IPS DF 6.9 (cell line): Measurements from ENCODE around the gene DRAXIN.

Experiments
- DNase-seq: peaks from one replicate; pipeline ENCODE4 v3.0.0-alpha.2; 2013; ENCODE audit warnings: low read depth, low spot score
- H3K27ac ChIP-seq: one replicate; pipeline ENCODE4 v1.5.1; 2013; ENCODE audit warnings: low read length, control low read depth
- H3K27me3 ChIP-seq: 2 replicates; pipeline ENCODE4 v1.6.1; 2013; ENCODE audit warnings: mild to moderate bottlenecking, low read length; ENCODE audit not compliant: control insufficient read depth, insufficient read depth
- H3K36me3 ChIP-seq: 2 replicates; pipeline ENCODE4 v1.6.1; 2013; ENCODE audit warnings: low read length; ENCODE audit not compliant: control insufficient read depth, insufficient read depth
- H3K4me1 ChIP-seq: 2 replicates; pipeline ENCODE4 v1.6.1; 2013; ENCODE audit warnings: low read length; ENCODE audit not compliant: control insufficient read depth, insufficient read depth
- H3K4me3 ChIP-seq: 2 replicates; pipeline ENCODE4 v1.5.1; 2013; ENCODE audit warnings: mild to moderate bottlenecking, low read length
- H3K9me3 ChIP-seq: 2 replicates; pipeline ENCODE4 v1.6.1; 2013; ENCODE audit warnings: low read length, inconsistent platforms; ENCODE audit not compliant: control insufficient read depth, insufficient read depth
- whole genome bisulfite sequencing: extraction: QIAGEN DNeasy Blood & Tissue Kit; methylation state at CpG from one replicate; pipeline ENCODE4 v1.1.7; 2013; ENCODE audit warnings: mixed read lengths, missing lambda C conversion rate; ENCODE audit not compliant: insufficient read length, insufficient coverage; 5-methylcytosine and 5-hydroxymethylcytosine counted together

DRAXIN gene

DNA sequence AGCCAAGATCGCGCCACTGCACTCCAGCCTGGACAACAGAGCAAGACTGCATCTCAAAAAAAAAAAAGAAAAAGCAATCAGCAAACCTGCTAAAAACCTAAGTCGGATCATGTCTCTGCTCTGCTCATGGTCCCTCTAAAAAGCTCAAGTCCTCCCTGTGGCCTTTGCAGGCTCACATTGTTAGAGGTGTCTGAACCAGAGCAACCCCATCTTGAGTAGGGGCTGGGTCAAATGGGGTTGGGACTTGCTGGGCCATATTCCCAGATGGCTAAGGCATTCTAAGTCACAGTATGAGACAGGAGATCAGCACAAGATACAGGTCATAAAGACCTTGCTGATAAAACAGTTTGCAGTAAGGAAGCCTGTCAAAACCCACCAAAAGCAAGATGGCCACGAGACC, 3.0 kb upstream of the DRAXIN start:
- WGBS: no CpG with 5 or more reads among the region's 4 CpGs
- H3K36me3 ChIP-seq: no peaks in the 10 kb centered on the region; the same call in 1 of the 2 replicates
- peaks cover 8% of the 10 kb centered on the region for H3K4me1 ChIP-seq
- H3K27me3 ChIP-seq: no peaks in the 10 kb centered on the region
- no peak for DNase-seq
- no peak overlapping the region for H3K27ac ChIP-seq
- H3K9me3 ChIP-seq: no peaks in the 10 kb centered on the region
- no peak overlapping the region for H3K4me3 ChIP-seq

DNA sequence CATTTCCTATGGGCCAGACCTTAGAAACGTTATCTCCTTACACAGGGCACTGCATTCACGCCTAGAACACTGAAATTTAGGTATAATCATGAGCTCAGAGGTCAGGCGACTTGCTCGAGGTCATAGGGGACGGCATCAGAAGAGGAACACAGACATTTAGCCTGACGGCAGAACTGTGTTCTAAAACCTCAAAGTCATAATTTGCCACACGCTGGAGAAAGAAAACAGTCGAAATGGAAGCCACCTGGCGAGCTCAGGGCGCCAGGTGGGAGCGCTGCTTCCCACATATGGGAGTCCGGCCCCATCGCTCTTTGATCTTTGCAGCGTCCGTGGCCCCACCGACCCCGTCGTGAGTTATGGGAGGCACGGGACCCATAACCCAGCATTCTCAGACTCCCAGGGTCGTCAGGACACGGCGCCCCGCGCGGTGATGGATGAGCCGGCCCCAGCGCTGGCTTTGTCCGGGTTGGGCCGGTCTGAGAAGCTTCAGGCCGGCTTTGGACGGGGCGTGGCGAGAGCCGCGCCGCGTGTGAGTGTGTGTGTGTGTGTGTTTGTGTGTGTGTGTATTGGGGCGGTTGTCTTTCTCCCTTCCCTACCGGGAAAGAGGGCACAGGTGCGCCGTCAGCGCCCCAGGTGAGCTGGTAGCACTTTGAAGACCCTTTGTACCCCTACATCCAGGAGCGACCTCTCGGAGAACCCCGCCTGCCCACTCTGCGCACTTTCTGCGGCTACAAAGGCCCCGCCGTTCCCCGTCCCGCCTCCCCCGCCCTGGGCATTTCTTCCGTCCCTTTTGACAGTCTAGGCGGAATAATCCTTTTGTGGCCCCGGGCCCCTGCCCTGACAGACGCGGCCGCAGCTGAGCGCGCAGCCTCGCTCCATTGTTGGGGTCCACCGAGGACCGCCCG, 861 bp upstream of the DRAXIN start:
- WGBS: no CpG with 5 or more reads among the region's 64 CpGs
- H3K9me3 ChIP-seq: no peaks in the 10 kb centered on the region

DNA sequence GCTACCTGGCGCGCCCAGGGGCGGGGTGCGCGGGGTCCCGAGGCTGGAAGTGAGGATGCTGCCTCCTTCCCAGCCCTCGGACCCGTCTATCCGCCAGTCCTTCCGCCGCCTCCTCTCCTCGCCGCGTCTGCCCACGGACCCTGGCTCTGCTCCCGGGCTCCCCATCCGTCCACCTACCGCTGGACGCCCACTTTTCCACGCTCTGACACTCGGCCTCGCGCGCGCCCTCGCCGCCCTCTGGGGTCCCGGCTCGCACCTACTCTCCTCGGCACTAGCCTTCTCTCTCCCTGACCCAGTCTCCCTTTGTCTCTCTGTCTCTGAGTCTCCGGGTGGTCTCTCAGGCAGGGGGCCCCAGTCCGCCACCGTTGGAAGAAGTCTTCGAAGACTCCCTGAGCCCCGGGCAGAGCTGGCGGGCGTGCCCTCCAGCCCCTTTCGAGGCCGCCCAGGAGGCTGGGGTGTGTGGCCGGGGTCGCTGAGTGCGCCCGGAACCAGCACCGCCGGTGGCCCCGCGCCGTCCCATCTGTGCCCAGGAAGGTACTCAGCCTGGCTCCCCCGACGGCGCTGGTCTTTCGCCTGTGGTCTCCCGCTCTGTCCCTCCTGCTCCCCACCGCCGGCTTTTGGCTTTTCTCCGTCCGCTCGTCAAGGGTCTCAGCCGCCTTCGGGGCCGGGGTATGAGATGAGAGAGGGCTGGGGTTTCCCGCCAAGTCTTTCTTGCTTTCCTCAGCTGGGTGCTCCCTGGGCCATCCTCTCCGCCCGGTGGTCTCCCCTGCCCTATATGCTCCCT, 610 bp downstream of the DRAXIN start:
- Histone ChIP-seq H3K9me3 (no peaks in the 10 kb centered on the region), H3K4me3 (peak overlapping the region; percentile 98; the same call in 1 of the 2 replicates), H3K4me1 (peaks cover 14% of the 10 kb centered on the region), H3K36me3 (no peaks in the 10 kb centered on the region), H3K27ac (no peak overlapping the region), H3K27me3 (no peaks in the 10 kb centered on the region)
- no peak for DNase-seq
- WGBS: no CpG with 5 or more reads among the region's 64 CpGs

More for the DNA sequence above, 861 bp upstream of the DRAXIN start:
- Histone ChIP-seq H3K27ac (peak overlapping the region; percentile 49), H3K4me1 (peaks cover 13% of the 10 kb centered on the region), H3K36me3 (no peaks in the 10 kb centered on the region; the same call in 1 of the 2 replicates), H3K27me3 (no peaks in the 10 kb centered on the region), H3K4me3 (peak overlapping the region; percentile 98)
- no peak for DNase-seq

DNA sequence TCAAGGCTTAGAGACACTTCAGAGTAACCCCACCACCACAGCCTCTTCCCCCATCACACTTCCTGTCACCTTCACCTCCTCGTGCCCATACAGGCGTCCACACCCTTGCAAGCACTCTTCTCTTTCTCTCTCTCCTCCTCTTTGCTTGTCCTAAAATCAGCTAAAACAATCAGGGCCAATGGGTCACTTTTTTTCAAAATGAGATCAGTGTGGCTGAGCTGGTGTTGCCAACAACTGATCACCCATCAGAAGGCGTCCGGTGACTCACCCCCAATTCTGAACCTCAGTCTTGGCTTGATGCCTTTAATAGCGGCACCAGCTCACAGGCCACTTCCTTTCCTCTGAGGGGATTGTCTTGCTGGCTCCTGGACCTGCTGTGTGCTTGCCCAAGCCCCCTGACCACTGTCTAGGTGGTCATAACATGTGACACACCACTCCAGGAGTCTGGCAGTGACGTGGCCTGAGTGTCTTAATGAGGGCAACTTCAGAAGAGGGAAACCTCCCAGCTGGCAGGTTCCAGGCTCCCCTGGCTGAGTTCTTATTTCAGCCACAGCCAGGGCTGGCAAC, 1.6 kb downstream of the DRAXIN start:
- no peaks in the 10 kb centered on the region for H3K36me3 ChIP-seq
- H3K27me3 ChIP-seq: no peaks in the 10 kb centered on the region
- no peaks in the 10 kb centered on the region for H3K9me3 ChIP-seq
- H3K4me1 ChIP-seq: peaks cover 16% of the 10 kb centered on the region
- H3K27ac ChIP-seq: no peak overlapping the region
- DNase-seq: no peak
- WGBS: no CpG with 5 or more reads among the region's 6 CpGs
- no peak overlapping the region for H3K4me3 ChIP-seq

DNA sequence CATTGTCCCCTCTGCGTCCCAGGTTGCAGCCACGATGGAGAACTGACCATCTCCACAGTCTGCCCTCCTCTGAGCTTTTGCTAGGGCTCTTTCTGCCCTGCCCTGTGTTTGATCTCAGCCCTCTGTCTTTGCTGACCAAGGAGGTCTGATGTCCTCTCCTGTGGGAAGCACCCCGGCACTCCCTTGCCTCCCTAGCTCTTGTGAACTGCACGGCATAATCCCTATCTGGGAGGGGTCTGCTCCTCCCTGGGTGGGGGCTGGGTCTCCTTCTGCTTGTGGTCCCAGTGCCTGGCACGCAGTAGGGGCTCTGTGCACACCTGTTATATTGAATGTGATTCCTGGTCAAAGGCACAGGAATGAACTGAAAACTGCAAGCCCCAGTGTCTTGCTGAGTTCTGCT, 2.4 kb downstream of the DRAXIN start:
- Histone ChIP-seq H3K36me3 (no peaks in the 10 kb centered on the region), H3K4me3 (no peak overlapping the region), H3K27me3 (no peaks in the 10 kb centered on the region), H3K9me3 (no peaks in the 10 kb centered on the region), H3K27ac (no peak overlapping the region), H3K4me1 (peaks cover 14% of the 10 kb centered on the region)
- DNase-seq: no peak
- WGBS: no CpG with 5 or more reads among the region's 5 CpGs

DNA sequence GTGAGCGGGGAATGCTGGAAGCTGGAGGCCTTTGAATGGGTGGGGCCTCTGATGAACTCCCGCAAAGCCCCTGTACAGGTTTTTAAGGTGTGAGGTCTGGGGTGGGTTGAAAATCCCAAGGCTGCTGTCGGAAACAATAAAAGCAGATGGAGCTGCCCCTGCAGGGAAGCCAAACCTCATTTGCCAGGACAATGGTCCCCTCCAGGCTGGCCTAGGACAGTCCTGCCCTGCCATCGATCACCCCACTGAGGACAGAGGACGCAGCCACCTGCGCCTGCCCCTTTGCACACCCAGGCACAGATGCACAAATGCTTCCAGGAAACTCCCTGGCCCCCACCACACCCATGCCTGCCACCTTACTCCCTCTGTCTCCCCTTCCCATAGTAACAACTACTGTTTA, 4.4 kb downstream of the DRAXIN start:
- Histone ChIP-seq H3K27me3 (no peaks in the 10 kb centered on the region), H3K4me3 (no peak overlapping the region), H3K4me1 (peaks cover 16% of the 10 kb centered on the region), H3K36me3 (no peaks in the 10 kb centered on the region), H3K27ac (no peak overlapping the region), H3K9me3 (no peaks in the 10 kb centered on the region)
- DNase-seq: no peak
- WGBS: no CpG with 5 or more reads among the region's 6 CpGs

DNA sequence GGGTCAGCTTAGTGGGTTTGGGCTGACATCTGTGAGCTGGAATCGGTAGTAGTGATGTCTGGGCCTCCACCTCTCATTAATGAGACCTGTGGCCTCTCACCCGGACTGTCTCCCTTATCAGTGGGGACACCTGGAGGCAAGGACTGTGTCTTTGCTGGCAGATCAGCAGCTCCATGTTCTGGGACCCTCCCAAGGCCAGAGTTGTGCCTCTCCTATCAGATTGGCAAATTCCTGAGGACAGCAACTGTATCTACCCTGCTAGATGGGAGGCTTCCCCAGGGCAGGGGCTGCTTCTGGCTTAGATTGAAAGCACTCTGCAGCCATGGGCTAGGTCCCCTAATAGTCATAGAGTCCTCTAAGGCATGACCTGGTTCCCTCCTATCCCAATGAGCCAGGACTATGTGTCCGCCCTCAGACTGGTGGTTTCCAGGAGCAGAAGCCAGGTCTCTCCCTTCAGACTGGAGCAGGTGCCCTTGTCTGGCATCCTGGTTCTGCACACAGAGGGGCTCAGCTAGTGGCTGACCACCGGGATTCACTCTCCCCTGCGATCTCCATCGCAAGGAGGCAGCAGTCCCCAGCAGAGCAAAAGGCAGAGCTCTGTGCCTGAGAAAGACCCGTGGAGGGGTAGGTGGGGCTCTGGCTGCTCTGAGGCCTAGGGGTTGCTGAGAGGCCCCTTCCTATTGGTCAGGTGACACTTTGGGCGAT, 5.8 kb downstream of the DRAXIN start:
- peaks cover 3% of the 10 kb centered on the region; the same call in 1 of the 2 replicates for H3K36me3 ChIP-seq
- DNase-seq: no peak
- no CpG with 5 or more reads among the region's 8 CpGs for whole genome bisulfite sequencing

DNA sequence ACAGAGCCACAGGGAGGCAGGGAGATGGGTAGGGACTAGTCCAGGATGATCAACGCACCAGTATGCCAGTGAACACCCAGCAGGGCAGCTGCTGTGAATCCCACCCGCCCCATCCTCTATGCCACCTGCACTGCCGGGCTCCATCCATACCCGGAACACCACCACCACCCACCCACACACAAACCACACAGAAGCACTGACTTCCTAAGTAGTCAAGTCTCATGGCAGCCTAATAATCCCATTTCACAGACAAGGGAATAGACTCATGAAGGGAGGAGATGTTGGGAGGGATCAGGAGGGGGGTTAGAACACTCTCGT, 6.3 kb downstream of the DRAXIN start:
- peaks cover 18% of the 10 kb centered on the region for H3K4me1 ChIP-seq
- H3K36me3 ChIP-seq: peaks cover 3% of the 10 kb centered on the region; the same call in 1 of the 2 replicates
- no peak overlapping the region for H3K27ac ChIP-seq
- no peak for DNase-seq
- H3K27me3 ChIP-seq: no peaks in the 10 kb centered on the region
- no peaks in the 10 kb centered on the region for H3K9me3 ChIP-seq
- no CpG with 5 or more reads among the region's 5 CpGs for WGBS
- no peak overlapping the region for H3K4me3 ChIP-seq

More for the DNA sequence above, 5.8 kb downstream of the DRAXIN start:
- H3K27ac ChIP-seq: no peak overlapping the region
- H3K9me3 ChIP-seq: no peaks in the 10 kb centered on the region
- no peaks in the 10 kb centered on the region for H3K27me3 ChIP-seq
- peaks cover 20% of the 10 kb centered on the region for H3K4me1 ChIP-seq
- no peak overlapping the region for H3K4me3 ChIP-seq

DNA sequence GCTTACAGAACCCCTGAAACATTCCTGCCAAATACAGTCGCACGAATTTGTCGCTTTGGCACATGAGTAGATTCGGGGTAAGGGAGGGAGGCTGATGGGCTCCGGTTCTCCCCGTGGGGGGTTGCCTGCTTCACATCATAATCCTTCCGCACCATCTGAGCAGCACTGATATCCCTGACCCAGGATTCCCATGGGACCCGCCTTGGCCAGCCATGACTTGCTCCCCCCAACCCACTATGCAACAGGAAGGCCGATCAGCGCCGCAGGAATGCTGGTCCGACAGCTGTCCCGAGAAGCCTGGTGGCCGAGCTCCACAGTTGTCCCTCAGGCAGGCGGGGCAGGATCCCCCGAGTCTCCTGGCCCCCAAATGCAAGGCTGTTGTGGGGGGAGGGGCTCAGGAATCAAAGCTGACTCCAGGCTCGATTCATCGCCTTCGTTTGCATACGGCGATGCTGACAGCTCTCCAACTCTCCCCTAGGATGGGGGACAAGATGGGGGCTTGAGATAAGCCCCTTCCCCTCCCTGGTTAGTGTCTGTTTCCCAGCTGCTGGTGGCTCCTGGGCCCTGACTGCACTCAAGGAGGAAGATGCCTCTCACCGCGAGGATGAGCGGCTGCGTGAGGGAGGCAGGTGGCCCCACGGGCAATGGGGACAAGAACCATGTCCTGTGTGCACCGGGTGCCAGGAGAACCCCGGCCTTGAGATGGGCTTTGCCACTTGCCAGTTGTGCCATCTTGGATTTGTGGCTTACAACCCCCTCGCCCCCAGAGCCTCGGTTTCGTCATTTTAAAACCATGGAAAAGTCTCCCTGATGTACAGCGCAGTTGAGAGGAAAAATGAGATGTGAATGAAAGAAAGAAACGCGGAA, 9.3 kb downstream of the DRAXIN start:
- Histone ChIP-seq H3K27me3 (no peaks in the 10 kb centered on the region), H3K36me3 (peaks cover 3% of the 10 kb centered on the region; the same call in 1 of the 2 replicates), H3K9me3 (no peaks in the 10 kb centered on the region), H3K4me3 (no peak overlapping the region), H3K4me1 (peaks cover 23% of the 10 kb centered on the region; the same call in 1 of the 2 replicates), H3K27ac (no peak overlapping the region)
- no CpG with 5 or more reads among the region's 34 CpGs for WGBS
- DNase-seq: no peak
